Measurements from ENCODE around the gene SH3PXD2A.

SH3PXD2A gene

DNA sequence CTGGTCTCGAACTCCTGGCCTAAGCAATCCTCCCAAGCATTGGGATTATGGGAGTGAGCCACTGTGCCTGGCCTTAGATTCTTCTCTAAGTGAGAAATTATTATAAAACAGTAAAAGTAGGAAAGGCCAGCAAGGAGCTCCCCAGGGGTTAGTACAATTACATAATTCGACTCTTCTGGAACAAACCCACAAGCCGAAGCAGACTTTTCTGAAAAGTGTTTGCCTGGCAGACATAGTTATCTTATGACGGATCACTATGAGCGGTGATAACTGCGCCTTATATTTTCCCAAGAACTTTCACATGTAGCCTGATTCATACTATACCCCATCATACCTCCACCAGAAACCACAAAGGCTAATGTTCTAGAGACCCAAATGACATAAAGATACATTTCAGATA is 30.2 kb upstream of the SH3PXD2A start:
- TF ChIP-seq, protein P1, sequence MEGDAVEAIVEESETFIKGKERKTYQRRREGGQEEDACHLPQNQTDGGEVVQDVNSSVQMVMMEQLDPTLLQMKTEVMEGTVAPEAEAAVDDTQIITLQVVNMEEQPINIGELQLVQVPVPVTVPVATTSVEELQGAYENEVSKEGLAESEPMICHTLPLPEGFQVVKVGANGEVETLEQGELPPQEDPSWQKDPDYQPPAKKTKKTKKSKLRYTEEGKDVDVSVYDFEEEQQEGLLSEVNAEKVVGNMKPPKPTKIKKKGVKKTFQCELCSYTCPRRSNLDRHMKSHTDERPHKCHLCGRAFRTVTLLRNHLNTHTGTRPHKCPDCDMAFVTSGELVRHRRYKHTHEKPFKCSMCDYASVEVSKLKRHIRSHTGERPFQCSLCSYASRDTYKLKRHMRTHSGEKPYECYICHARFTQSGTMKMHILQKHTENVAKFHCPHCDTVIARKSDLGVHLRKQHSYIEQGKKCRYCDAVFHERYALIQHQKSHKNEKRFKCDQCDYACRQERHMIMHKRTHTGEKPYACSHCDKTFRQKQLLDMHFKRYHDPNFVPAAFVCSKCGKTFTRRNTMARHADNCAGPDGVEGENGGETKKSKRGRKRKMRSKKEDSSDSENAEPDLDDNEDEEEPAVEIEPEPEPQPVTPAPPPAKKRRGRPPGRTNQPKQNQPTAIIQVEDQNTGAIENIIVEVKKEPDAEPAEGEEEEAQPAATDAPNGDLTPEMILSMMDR (IDR thresholded peaks at IDR 0.05), result no peak

DNA sequence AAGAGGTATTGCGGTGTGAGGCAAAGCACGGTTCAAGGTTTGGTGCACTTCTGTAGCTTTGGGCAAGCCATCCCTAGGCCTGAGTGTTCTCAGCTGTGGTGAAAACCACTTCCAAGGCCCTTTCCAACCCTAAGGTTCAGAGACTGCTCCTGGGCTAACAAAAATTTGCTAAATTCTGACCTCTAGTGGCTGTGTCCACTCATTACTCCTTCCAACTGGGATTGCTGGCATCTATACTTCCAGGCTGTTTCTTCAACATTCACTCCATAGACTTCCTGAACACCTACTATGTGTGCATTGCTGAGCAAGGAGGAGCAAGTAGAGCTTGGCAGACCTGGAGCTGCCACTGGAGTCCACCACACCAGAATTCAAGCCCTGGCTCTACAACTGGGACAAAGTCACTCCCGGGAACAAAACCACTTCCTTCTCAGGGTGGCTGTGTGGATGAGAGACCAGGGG is 29.3 kb upstream of the SH3PXD2A start:
- TF ChIP-seq, protein P1 (IDR thresholded peaks at IDR 0.05), result peak; percentile 75

DNA sequence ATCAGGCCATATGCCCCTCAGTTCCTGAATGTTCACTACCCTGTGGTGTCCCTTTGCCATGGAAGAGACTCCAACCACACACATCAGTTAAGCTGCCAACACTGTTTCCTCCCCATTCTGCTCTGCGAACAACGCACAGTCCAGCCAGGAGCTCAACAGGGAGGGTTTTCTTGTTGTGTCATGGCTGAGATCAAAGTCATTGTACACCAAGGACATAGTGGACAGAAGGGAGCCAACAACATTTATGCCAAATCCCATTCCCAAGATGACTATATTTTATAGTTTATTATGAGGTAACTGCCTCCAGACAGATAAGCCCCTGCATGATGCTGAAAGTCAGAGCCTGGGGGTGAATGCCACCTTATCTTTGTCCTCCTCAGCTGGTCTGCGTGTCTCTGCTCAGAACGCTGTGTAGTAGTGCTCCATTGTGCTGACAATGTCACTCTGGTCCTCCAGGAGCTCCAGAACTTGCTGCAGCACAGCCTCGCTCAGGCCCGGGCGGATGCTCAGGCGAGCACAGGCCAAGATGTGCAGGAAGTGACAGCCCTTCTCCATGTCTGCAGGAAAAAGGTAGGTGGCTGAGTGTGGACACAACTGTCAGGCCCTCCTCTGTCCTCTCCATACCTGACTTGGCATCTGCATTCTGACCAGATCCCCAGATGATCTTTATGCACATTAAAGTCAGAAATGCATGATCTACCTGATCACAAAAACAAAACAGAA is 27.1 kb upstream of the SH3PXD2A start:
- TF ChIP-seq, protein P1 (IDR thresholded peaks at IDR 0.05), result no peak

DNA sequence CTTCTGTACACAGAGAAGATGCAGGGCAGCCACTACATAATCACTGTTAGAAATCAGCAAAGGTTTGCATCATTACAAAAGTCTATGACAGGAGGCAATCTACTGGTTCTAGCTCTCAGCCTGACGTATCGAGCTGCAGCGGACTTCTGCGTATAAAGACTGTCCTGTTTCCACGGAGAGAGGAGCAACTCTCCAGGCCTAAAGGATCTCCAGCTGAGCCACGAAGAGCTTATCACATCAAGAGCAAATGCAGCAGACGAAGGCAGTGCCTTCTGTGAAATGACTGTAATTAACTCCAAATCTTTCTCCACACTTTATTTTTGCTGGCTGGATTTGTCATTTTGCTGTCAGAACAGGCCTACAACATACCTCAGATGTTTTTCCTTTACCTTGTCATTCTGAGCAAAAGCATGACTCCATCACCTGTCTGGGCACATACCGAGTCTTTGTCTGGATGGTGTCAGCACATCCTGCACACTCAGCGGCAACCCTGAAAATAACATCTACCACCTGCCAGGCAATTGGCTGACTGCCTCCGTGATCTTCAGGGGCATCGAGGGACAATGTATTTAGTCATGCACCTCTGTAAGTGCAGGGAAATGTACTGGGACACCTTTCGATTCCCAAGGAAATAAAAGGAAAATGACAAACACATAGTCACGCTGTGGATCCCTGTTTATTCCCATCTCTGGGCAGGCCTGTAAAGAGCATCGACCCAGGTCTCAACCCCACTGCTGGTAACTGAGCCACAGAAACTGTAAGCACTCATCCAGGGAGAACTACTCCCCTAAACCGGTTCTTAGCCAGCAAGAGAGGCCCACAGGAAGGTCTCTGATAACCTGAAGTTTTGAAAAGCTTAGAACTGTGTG is 26.3 kb upstream of the SH3PXD2A start:
- TF ChIP-seq, protein P1 (IDR thresholded peaks at IDR 0.05), result no peak

DNA sequence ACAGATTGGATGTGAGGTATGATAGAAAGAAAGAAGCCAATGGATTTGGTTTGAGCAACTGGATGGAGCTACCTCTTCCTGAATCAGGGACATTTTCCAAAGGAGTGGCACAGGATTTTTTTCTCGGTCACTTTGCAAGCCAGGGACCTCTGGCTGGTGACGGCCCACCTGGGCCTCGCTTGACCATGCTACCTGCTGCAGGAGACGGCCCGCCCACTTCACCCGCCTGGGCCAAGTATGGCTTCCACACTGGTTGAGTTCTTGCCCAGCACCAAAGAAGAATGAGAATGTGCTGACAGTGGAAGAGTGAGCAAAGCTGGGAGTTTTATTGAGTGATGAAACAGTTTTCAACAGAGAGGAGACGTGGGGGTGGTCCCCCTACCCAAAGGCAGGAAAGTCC is 24.5 kb upstream of the SH3PXD2A start:
- TF ChIP-seq, protein P1 (IDR thresholded peaks at IDR 0.05), result no peak

DNA sequence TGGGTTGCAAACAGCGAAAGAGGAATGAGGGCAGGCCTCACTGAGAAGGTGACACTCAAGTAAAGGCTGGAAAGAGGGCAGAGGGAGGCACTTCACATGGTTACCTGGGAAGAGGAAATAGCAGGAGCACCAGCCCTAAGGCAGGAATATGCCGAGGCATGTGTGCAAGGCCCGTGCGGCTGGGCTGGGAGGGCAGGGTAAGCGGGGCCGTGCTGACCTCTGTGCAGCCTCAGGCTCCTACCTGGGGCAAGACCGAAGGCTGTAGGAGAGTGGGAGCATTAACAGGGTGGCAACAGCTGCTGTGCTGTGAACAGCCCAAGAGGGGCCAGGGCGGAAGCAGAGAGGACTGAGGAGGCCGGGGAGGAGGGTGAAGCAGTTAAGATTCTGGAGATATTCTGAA is 24.0 kb upstream of the SH3PXD2A start:
- TF ChIP-seq, protein P1 (IDR thresholded peaks at IDR 0.05), result no peak

DNA sequence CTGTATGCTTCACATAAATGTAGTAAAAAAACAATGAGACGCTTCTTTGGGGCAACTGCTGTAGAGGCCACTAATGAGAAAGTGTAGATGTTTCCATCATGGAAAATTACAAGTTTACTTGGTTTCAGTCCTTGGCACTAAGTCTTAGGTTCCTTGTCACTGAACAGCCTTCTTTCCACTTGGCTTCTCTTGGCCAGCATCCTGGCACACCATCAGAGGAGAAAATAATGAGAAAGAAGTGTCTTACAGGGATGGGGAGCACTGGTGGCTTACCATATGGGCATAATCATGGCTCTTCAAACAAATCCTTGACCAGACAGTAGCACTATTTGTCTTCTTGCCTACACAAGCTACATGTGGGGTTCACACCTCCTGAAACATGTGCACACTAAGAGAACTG is 22.5 kb upstream of the SH3PXD2A start:
- TF ChIP-seq, protein P1 (IDR thresholded peaks at IDR 0.05), result no peak
